ENCODE data around the gene SHB.

DNA sequence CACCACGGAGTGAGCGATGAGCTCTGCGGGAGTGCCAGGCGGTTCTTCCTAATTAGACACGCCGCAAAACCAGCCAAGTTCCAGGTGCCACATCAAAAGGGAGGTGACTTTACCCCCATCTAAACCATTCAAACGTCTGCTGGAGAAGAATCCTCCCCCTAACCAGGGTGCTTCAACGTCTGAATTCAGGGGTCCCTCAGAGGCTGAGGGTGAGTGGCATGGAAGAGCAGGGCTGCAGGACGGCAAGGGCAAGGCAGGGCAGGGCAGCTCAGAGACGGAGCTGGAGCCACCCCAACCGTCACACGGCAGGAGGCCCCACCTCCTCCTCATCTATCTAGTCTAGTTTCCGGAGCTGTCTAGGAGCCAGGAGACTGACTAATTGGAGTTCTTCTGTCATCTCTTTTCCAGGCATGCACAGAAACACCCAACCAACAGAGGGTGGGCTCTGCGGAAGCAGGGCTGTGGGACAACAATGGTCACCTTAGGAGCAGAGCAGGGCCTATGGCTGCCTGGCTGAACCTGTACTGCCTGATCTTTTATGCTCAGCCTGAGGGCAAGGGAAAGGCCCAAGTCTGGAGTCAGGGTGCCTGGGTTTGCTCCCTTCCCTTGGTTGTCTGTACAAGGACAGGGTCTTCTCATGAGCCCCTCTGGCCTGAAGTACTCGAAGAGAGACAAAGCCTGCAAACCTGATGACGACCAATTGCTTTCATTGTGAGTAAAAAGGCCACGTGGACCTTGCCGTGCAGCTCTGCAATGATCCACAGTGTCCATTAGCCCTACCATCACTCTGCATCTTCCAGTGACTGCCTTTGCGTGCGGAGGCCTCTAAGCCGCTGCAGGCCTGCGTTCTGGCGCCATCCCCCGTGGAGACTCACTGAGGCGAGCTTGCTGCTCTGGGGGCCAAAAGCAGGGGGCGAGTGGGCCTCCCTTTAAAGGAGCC lies 84.1 kb downstream of the SHB start:
- TF ChIP-seq, protein P1, sequence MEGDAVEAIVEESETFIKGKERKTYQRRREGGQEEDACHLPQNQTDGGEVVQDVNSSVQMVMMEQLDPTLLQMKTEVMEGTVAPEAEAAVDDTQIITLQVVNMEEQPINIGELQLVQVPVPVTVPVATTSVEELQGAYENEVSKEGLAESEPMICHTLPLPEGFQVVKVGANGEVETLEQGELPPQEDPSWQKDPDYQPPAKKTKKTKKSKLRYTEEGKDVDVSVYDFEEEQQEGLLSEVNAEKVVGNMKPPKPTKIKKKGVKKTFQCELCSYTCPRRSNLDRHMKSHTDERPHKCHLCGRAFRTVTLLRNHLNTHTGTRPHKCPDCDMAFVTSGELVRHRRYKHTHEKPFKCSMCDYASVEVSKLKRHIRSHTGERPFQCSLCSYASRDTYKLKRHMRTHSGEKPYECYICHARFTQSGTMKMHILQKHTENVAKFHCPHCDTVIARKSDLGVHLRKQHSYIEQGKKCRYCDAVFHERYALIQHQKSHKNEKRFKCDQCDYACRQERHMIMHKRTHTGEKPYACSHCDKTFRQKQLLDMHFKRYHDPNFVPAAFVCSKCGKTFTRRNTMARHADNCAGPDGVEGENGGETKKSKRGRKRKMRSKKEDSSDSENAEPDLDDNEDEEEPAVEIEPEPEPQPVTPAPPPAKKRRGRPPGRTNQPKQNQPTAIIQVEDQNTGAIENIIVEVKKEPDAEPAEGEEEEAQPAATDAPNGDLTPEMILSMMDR (IDR thresholded peaks at IDR 0.05) = no peak
- TF ChIP-seq POLR2A (IDR thresholded peaks at IDR 0.05) = no peak
